ENCODE results near the gene SLC31A2. TPM values are rescaled to one million over a fixed set of nuclear protein-coding genes. Genes with fewer than 3 reads are reported as not detected.

SLC31A2 gene
- polyA plus RNA-seq, 1 of the 3 experiments (the other 2 are of a cell fraction) = 6.4 TPM

DNA sequence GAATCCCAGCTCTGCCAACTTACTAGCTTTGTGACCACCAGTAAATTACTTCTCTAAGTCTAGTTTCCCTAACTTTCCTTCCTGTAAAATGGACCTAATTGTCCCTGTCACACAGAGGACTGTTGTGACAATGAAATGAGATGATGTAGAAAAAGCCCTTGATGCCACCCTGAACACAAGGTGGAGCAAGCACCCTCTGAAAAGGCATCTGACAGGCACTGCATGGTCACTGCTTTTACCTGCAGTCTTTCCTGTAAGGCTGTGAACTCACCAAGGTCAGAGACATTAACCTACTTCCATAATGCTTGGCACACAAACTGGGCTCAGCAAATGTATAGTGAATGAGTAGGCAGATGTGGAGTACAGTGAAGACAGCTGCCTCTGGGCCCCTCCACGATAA is 6.1 kb downstream of the SLC31A2 start:
- H3F3A ChIP-seq (replicated peaks; ENCODE audit: insufficient read depth) = no peaks in the 10 kb centered on the region
- no peaks in the 10 kb centered on the region for H3K9me2 ChIP-seq
- H3K79me2 ChIP-seq (ENCODE audit: insufficient read depth) = no peaks in the 10 kb centered on the region
- H3K9ac ChIP-seq = no peak overlapping the region
- H3K36me3 ChIP-seq (replicated peaks in 1 of 2; ENCODE audit: control insufficient read depth in 1 of 2, insufficient read depth in 2 of 2, low read length in 1 of 2) = peaks cover 10 to 11% of the 10 kb centered on the region in 2 experiments
- H3K27ac ChIP-seq (ENCODE audit: low read depth in 2 of 2, low read length in 1 of 2) = no peak overlapping the region
- H3K4me2 ChIP-seq = no peak overlapping the region
- DNase-seq = no peak
- H2AFZ ChIP-seq (ENCODE audit: low read depth) = no peak overlapping the region
- 63% methylated on average over 1 of the region's 1 CpG for whole genome bisulfite sequencing (ENCODE audit: low lambda C conversion rate)
- CTCF ChIA-PET = interaction anchor here (1.0 to 2.3 kb wide), 3 partner anchors 17 to 45 kb away, joined by 3 to 9 read pairs (median 7); no protein-coding TSS in a partner anchor
- peaks cover 0 to 4% of the 10 kb centered on the region in 2 experiments; a peak in 1 of 4 replicates for H3K4me1 ChIP-seq (ENCODE audit: control insufficient read depth in 1 of 2, insufficient read depth in 2 of 2, low read depth in 1 of 2, low read length in 1 of 2)
- H3K4me3 ChIP-seq (ENCODE audit: low read depth in 2 of 2, low read length in 1 of 2) = no peak overlapping the region
- H3K27me3 ChIP-seq (ENCODE audit: insufficient read depth) = no peaks in the 10 kb centered on the region
- H3K9me3 ChIP-seq = no peaks in the 10 kb centered on the region
- POLR2A ChIA-PET = interaction anchor here (0.8 kb wide), 1 partner anchor 9 kb away, joined by 3 read pairs; no protein-coding TSS in a partner anchor
- TF ChIP-seq YY1 (IDR thresholded peaks at IDR 0.05; ENCODE audit: low read depth) = no peak
- no peak for TF ChIP-seq ELF1 (IDR thresholded peaks at IDR 0.05)
- no peak for TF ChIP-seq TAF1 (IDR thresholded peaks at IDR 0.05; ENCODE audit: borderline replicate concordance, low read depth, low read length)
- TF ChIP-seq, protein P1, sequence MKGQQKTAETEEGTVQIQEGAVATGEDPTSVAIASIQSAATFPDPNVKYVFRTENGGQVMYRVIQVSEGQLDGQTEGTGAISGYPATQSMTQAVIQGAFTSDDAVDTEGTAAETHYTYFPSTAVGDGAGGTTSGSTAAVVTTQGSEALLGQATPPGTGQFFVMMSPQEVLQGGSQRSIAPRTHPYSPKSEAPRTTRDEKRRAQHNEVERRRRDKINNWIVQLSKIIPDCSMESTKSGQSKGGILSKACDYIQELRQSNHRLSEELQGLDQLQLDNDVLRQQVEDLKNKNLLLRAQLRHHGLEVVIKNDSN (IDR thresholded peaks at IDR 0.05; ENCODE audit: borderline replicate concordance, low read depth) = no peak
- no peak for TF ChIP-seq RAD21 (IDR thresholded peaks at IDR 0.05; ENCODE audit: low read length)
- no peaks in the 10 kb centered on the region for H4K20me1 ChIP-seq (ENCODE audit: insufficient read depth)

DNA sequence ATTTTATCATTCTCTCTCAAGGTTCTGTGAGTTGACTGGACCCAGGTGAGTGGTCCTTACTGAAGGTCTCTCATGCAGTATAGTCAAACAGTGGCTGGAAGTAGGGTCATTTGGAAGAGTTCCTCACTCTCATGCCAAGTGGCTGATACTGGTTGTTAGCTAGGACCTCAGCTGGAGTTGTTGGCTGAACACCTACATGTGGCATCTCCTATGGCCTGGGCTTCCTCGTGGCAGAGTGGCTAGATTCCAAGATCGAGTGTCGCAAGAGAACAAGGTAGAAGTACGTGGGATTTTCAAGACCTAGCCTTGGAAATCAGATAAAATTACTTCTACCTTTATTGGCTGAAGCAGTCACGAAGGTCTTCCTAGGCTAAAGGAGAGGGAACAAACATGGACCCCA is 7.6 kb downstream of the SLC31A2 start:
- Histone ChIP-seq H3K79me2 (ENCODE audit: insufficient read depth) (no peaks in the 10 kb centered on the region), H3K9ac (no peak overlapping the region), H3K4me1 (ENCODE audit: control insufficient read depth in 1 of 2, insufficient read depth in 2 of 2, low read depth in 1 of 2, low read length in 1 of 2) (peaks cover 0 to 4% of the 10 kb centered on the region in 2 experiments; a peak in 1 of 4 replicates), H4K20me1 (ENCODE audit: insufficient read depth) (no peaks in the 10 kb centered on the region), H3K9me3 (no peaks in the 10 kb centered on the region), H3K27me3 (ENCODE audit: insufficient read depth) (no peaks in the 10 kb centered on the region), H3K27ac (ENCODE audit: low read depth in 2 of 2, low read length in 1 of 2) (no peak overlapping the region), H3K9me2 (no peaks in the 10 kb centered on the region), H3F3A (replicated peaks; ENCODE audit: insufficient read depth) (no peaks in the 10 kb centered on the region), H2AFZ (ENCODE audit: low read depth) (no peak overlapping the region), H3K4me3 (ENCODE audit: low read depth in 2 of 2, low read length in 1 of 2) (no peak overlapping the region), H3K36me3 (replicated peaks in 1 of 2; ENCODE audit: control insufficient read depth in 1 of 2, insufficient read depth in 2 of 2, low read length in 1 of 2) (peaks cover 16 to 27% of the 10 kb centered on the region in 2 experiments), H3K4me2 (no peak overlapping the region)
- TF ChIP-seq, protein P2, sequence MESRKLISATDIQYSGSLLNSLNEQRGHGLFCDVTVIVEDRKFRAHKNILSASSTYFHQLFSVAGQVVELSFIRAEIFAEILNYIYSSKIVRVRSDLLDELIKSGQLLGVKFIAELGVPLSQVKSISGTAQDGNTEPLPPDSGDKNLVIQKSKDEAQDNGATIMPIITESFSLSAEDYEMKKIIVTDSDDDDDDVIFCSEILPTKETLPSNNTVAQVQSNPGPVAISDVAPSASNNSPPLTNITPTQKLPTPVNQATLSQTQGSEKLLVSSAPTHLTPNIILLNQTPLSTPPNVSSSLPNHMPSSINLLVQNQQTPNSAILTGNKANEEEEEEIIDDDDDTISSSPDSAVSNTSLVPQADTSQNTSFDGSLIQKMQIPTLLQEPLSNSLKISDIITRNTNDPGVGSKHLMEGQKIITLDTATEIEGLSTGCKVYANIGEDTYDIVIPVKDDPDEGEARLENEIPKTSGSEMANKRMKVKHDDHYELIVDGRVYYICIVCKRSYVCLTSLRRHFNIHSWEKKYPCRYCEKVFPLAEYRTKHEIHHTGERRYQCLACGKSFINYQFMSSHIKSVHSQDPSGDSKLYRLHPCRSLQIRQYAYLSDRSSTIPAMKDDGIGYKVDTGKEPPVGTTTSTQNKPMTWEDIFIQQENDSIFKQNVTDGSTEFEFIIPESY (IDR thresholded peaks at IDR 0.05; ENCODE audit: borderline replicate concordance, low read depth) = no peak
- TF ChIP-seq NFIC (IDR thresholded peaks at IDR 0.05; ENCODE audit: borderline replicate concordance) (no peak), FOXM1 (IDR thresholded peaks at IDR 0.05; ENCODE audit: low read depth) (no peak), RCOR1 (IDR thresholded peaks at IDR 0.05; ENCODE audit: low read length) (no peak), GATA2 (CRISPR knock-in tag; IDR thresholded peaks at IDR 0.05) (no peak), TCF12 (IDR thresholded peaks at IDR 0.05) (no peak), RAD21 (IDR thresholded peaks at IDR 0.05; ENCODE audit: low read length) (no peak), RFX5 (IDR thresholded peaks at IDR 0.05; ENCODE audit: low read length) (no peak)
- TF ChIP-seq, protein P3, sequence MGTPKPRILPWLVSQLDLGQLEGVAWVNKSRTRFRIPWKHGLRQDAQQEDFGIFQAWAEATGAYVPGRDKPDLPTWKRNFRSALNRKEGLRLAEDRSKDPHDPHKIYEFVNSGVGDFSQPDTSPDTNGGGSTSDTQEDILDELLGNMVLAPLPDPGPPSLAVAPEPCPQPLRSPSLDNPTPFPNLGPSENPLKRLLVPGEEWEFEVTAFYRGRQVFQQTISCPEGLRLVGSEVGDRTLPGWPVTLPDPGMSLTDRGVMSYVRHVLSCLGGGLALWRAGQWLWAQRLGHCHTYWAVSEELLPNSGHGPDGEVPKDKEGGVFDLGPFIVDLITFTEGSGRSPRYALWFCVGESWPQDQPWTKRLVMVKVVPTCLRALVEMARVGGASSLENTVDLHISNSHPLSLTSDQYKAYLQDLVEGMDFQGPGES (IDR thresholded peaks at IDR 0.05; ENCODE audit: low read depth, low read length) = no peak
- CTCF ChIA-PET = no interaction called here
- 96% methylated on average over 5 of the region's 5 CpGs for WGBS (ENCODE audit: low lambda C conversion rate)
- DNase-seq = no peak
- POLR2A ChIA-PET = no interaction called here

Data from SK-N-SH (cell line).